Choroid plexus epithelial cell (primary cell): ENCODE results near the gene MRPL37.
"Not testable (repeated sequence)": the region's sequence is repeated elsewhere in the genome, so short reads cannot be mapped to it uniquely, and the experiment has no call there.

Source experiments
- DNase-seq: peaks from one replicate; pipeline ENCODE4 v3.0.0-alpha.2; 2010; ENCODE audit warnings: low read depth
- H3K4me3 ChIP-seq: 2 replicates; pipeline ENCODE4 v1.5.1; 2011; ENCODE audit warnings: low read depth, mild to moderate bottlenecking, control low read depth, low read length, moderate library complexity
- CTCF ChIP-seq: conservative IDR thresholded peaks from 2 replicates; pipeline ENCODE4 v1.5.1; 2011; ENCODE audit warnings: low read depth, mild to moderate bottlenecking, control low read depth, inconsistent platforms, low read length, moderate library complexity

MRPL37 gene

GRCh38 chr1:54230507-54231339 lies 30.8 kb downstream of the MRPL37 start:
- DNase-seq, result no peak
- TF ChIP-seq CTCF, result no peak

DNA sequence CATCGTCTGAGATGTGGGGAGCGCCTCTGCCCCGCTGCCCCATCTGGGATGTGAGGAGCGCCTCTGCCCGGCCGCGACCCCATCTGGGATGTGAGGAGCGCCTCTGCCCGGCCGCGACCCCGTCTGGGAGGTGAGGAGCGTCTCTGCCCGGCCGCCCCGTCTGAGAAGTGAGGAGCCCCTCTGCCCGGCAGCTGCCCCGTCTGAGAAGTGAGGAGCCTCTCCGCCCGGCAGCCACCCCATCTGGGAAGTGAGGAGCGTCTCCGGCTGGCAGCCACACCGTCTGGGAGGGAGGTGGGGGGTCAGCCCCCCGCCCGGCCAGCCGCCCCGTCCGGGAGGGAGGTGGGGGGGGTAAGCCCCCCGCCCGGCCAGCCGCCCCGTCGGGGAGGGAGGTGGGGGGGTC lies 33.2 kb downstream of the MRPL37 start:
- DNase-seq, H3K4me3 ChIP-seq: not testable (repeated sequence)

More at GRCh38 chr1:54230507-54231339, 30.8 kb downstream of the MRPL37 start:
- no peak overlapping the region for H3K4me3 ChIP-seq

GRCh38 chr1:54234284-54234683 lies 34.3 kb downstream of the MRPL37 start:
- H3K4me3 ChIP-seq, result no peak overlapping the region
- no peak for TF ChIP-seq CTCF
- no peak for DNase-seq

- no peak overlapping the region for H3K4me3 ChIP-seq
- DNase-seq, result no peak
- TF ChIP-seq CTCF, result no peak
Measured at GRCh38 chr1:54237586-54237985, 37.6 kb downstream of the MRPL37 start.

DNA sequence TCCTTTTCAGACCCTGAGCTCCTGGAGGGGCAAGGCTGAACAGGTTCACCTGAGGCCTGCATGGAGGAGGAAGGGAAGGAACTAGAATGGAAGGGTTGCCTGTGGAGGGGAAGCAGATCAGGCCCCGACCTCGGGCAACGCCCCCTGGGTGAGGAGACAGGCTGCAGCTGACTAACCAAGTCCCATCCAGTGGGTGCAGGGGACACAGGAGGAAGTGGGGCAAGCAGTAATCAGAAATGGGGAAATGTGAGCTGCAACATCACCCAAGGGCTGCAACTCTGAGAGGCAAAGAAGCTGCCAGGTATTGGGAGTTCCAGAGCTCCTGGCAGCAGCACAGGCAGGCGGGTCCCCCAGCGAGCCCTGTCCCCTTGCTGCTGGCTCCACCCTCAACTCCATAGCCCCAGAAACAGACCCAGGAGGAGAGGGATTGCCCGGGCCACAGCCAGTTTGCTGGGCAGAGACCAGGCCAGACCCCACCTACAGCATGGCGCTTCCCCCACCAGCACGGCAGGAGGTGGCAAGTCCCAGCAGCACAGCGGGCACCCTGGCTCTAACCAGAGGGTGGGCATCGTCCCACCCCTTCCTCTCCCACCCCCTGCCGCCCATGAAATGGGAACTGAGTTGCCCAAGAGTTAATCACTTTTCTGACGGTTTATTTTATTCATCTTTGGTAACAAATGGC lies 38.5 kb downstream of the MRPL37 start:
- no peak for DNase-seq
- H3K4me3 ChIP-seq, result no peak overlapping the region
- TF ChIP-seq CTCF, result no peak

DNA sequence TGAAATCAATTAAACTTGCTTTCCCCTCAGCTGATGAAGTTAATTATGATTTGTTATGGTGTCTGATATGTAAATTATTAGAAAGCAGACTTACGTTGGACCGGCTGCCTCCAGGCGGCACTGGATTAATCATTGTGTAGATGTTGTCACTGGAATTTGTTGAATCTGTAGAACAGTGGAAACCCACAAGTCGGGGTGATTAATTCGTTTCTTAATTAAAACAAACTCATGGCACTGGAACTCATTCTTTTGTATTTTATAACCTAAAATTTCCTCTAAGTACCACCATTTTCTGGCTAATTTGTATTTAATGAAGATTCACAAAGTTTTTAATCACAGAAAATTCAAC lies 39.0 kb downstream of the MRPL37 start:
- no peak for DNase-seq
- TF ChIP-seq CTCF, result no peak
- H3K4me3 ChIP-seq, result no peak overlapping the region

DNA sequence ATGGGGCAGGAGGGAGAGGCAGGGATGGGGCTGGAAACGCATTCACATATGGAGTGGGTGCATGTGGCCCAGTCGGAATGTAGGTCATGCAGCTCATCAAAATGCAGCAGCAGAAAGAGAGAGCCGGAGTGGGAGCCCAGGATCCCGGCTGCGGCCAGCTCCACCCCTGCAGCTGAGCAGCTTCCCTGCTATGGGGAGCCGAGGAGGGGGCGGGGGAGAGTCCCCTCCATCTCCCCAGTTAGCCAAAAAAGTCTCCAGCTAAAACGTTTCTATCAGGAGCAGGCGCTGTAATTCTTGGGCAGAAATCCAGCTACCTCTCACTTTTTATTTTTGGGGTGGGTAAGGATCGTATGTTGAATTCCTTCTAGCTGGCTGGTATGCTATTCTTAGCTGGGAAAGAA lies 39.7 kb downstream of the MRPL37 start:
- no peak overlapping the region for H3K4me3 ChIP-seq
- DNase-seq, result no peak
- TF ChIP-seq CTCF, result no peak
